Endothelial cell of umbilical vein (primary cell): ENCODE measurements around the gene RMI2. TPM values are rescaled to one million over a fixed set of nuclear protein-coding genes. Genes with fewer than 3 reads are reported as not detected.

Source experiments
- BruUV-seq: library from RNA; stranded (reverse); fragments of 400-500 nt; replicated peaks from 2 replicates; lab custom pipeline; 2021; lab: Mats Ljungman, UMichigan
- CTCF ChIA-PET: fragments of 300-600, 350-600 bp; sonication (Branson Sonifier 250); formaldehyde crosslinking; loops from one replicate; lab custom pipeline; 2021; ENCODE audit warnings: antibody characterized with exemption, inconsistent platforms; lab: Charles Lee
- POLR2A ChIA-PET: fragments of 300-600, 350-600 bp; sonication (Branson Sonifier 250); formaldehyde crosslinking; loops from one replicate; lab custom pipeline; 2021; ENCODE audit warnings: antibody characterized with exemption, inconsistent platforms; lab: Charles Lee
- DNase-seq: peaks from one replicate; pipeline ENCODE4 v3.0.0-alpha.2; 2011; ENCODE audit warnings: low read depth, low spot score
- FAIRE-seq: peaks from 2 replicates; lab custom pipeline; 2011; peaks lifted over from hg19 to GRCh38; lab: Jason Lieb, UNC
- H2AFZ ChIP-seq: 2 replicates; pipeline ENCODE4 v1.6.0; 2012; ENCODE audit warnings: low read depth, low read length, control low read depth, inconsistent platforms
- H3K27ac ChIP-seq: 2 replicates; pipeline ENCODE4 v1.5.1; 2011; ENCODE audit warnings: low read depth, mild to moderate bottlenecking, control low read depth, low read length, moderate library complexity; ENCODE audit not compliant: insufficient read depth
- H3K27me3 ChIP-seq, 2 experiments: 2 replicates each; pipeline versions ENCODE4 v1.6.0 to v1.6.1; 2011; ENCODE audit warnings: low read length in 2 of 2, mixed read lengths in 1 of 2; ENCODE audit not compliant: control insufficient read depth in 2 of 2, insufficient read depth in 2 of 2
- H3K36me3 ChIP-seq, 2 experiments: 2 replicates in 1 of 2; 3 replicates in 1 of 2; pipeline ENCODE4 v1.5.1; 2011; ENCODE audit warnings: low read length in 2 of 2, mild to moderate bottlenecking in 1 of 2, moderate library complexity in 1 of 2; ENCODE audit not compliant: control insufficient read depth in 2 of 2, insufficient read depth in 2 of 2; ENCODE audit errors: extremely low read depth in 1 of 2
- H3K4me1 ChIP-seq: 3 replicates; pipeline ENCODE4 v1.5.1; 2011; ENCODE audit warnings: mild to moderate bottlenecking, low read length; ENCODE audit not compliant: control insufficient read depth, insufficient read depth; ENCODE audit errors: extremely low read depth
- H3K4me2 ChIP-seq: 2 replicates; pipeline ENCODE4 v1.6.1; 2011; ENCODE audit warnings: low read length, control low read depth, mixed read lengths; ENCODE audit not compliant: insufficient read depth
- H3K4me3 ChIP-seq, 3 experiments: fragments of 200-600 bp in 1 of 3; sonication (generic), shearing (Covaris generic) in 1 of 3; replicated peaks in 1 of 3; 2 replicates each; pipeline ENCODE4 v1.5.1; 2011 to 2016; ENCODE audit warnings: control low read depth in 3 of 3, low read length in 3 of 3, mild to moderate bottlenecking in 2 of 3, inconsistent platforms in 1 of 3, low read depth in 1 of 3, moderate library complexity in 1 of 3; ENCODE audit not compliant: insufficient read depth in 1 of 3
- H3K79me2 ChIP-seq: 2 replicates; pipeline ENCODE4 v1.6.0; 2012; ENCODE audit warnings: low read length, inconsistent platforms; ENCODE audit not compliant: control insufficient read depth, insufficient read depth
- H3K9ac ChIP-seq: replicated peaks from 2 replicates; pipeline ENCODE3; 2011; ENCODE audit warnings: low read length, control low read depth; ENCODE audit not compliant: insufficient read depth; ENCODE audit errors: extremely low read depth
- H3K9me1 ChIP-seq: replicated peaks from 3 replicates; pipeline ENCODE4 v1.6.0; 2011; ENCODE audit warnings: mild to moderate bottlenecking, low read length; ENCODE audit not compliant: control insufficient read depth, insufficient read depth; ENCODE audit errors: extremely low read depth
- H3K9me3 ChIP-seq: replicated peaks from 2 replicates; pipeline ENCODE4 v1.5.1; 2012; ENCODE audit warnings: low read length, inconsistent platforms; ENCODE audit not compliant: control insufficient read depth, insufficient read depth
- H4K20me1 ChIP-seq: replicated peaks from 2 replicates; pipeline ENCODE3; 2011; ENCODE audit warnings: mild to moderate bottlenecking, low read length; ENCODE audit not compliant: control insufficient read depth, insufficient read depth; ENCODE audit errors: extremely low read depth
- EZH2 ChIP-seq: IDR thresholded peaks from 2 replicates; pipeline ENCODE4 v1.6.1; 2012; ENCODE audit warnings: borderline replicate concordance, low read depth, mild to moderate bottlenecking, moderate library complexity, low read length, inconsistent platforms; ENCODE audit not compliant: severe bottlenecking
- FOS ChIP-seq: IDR thresholded peaks from 2 replicates; pipeline ENCODE4 v1.6.1; 2011; ENCODE audit warnings: mild to moderate bottlenecking, low read length, moderate library complexity, borderline replicate concordance; ENCODE audit not compliant: insufficient read depth
- GATA2 ChIP-seq: IDR thresholded peaks from 2 replicates; pipeline ENCODE4 v1.7.0; 2011; ENCODE audit warnings: low read depth, mild to moderate bottlenecking, moderate library complexity, mixed read lengths, low read length; ENCODE audit not compliant: insufficient read length, insufficient read depth
- JUN ChIP-seq: IDR thresholded peaks from 2 replicates; pipeline ENCODE4 v1.6.1; 2011; ENCODE audit warnings: borderline replicate concordance, low read depth; ENCODE audit not compliant: insufficient read length, insufficient read depth
- MYC ChIP-seq: IDR thresholded peaks from one replicate; pipeline ENCODE4 v1.6.1; 2011; ENCODE audit warnings: mild to moderate bottlenecking, low read depth, low read length
- POLR2A ChIP-seq: IDR thresholded peaks from 2 replicates; pipeline ENCODE4 v1.6.1; 2012; ENCODE audit warnings: low read depth, mild to moderate bottlenecking, control low read depth, low read length
- POLR2AphosphoS5 ChIP-seq: IDR thresholded peaks from 2 replicates; pipeline ENCODE4 v1.6.1; 2012; ENCODE audit warnings: low read depth, mild to moderate bottlenecking, control low read depth, low read length, moderate library complexity; ENCODE audit not compliant: insufficient read depth
- dilution Hi-C: fragments of 300-500 bp; cut with MboI; formaldehyde crosslinking; loops from one replicate; pipeline ENCODE4 v1.15.0; 2019; ENCODE audit warnings: low sequenced_read_pairs; ENCODE audit not compliant: extremely low pct_ligation_motif_present
- intact Hi-C: fragments of 100-400 bp; cut with micrococcal nuclease; formaldehyde crosslinking; loops from one replicate; pipeline ENCODE4 v1.10.0; 2022
- polyA plus RNA-seq, 4 experiments: library from polyadenylated mRNA; depleted of rRNA in 3 of 4; stranded (reverse) in 3 of 4; unstranded in 1 of 4; fragments of >200 nt; gene quantifications; 2 replicates each; pipeline versions ENCODE4 v1.2.1 to v1.2.3, GENCODE V29; 2011 to 2012; ENCODE audit warnings: missing spikeins in 1 of 4
- total RNA-seq: library from RNA; stranded (reverse); gene quantifications from 2 replicates; pipeline ENCODE4 v1.2.3, GENCODE V29; 2021
- TF ChIP-seq, protein P1 (sequence below): IDR thresholded peaks from 2 replicates; pipeline ENCODE4 v1.6.1; 2011; ENCODE audit not compliant: insufficient read depth, insufficient read length
- TF ChIP-seq, protein P2 (sequence below), 2 donors: IDR thresholded peaks; 1 replicate in 1 of 2; 2 replicates in 1 of 2; pipeline ENCODE4 v1.5.1; 2011; ENCODE audit warnings: low read length in 2 of 2, mild to moderate bottlenecking in 2 of 2, moderate library complexity in 2 of 2, control low read depth in 1 of 2, inconsistent platforms in 1 of 2, low read depth in 1 of 2; ENCODE audit not compliant: insufficient read depth in 1 of 2; ENCODE audit errors: extremely low read depth in 1 of 2

Gene RMI2
- total and polyA plus RNA-seq, 2 donors (not counting 3 experiments of a cell fraction or from before 2014, with no cell fraction given), result 5.3 to 7.7 TPM

DNA sequence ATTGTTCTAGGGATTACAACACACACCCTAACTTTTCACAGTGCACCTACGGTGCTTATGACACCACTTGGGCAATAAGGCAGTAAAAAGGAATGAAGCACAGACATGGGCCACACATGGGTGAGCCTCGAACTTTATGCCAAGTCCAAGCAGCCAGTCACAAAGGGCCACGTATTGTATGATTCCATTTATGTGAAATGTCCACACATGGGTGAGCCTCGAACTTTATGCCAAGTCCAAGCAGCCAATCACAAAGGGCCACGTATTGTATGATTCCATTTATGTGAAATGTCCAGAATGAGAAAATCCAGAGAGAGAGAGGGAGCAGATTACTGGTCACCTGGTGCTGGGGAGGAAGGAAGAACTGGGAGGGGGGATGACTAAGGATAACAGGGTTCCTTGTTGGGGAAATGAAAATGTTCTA, 22.2 kb downstream of the RMI2 start:
- TF ChIP-seq, protein P1, sequence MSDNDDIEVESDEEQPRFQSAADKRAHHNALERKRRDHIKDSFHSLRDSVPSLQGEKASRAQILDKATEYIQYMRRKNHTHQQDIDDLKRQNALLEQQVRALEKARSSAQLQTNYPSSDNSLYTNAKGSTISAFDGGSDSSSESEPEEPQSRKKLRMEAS, result no peak
- TF ChIP-seq JUN (no peak), FOS (no peak), GATA2 (no peak), MYC (no peak), POLR2AphosphoS5 (no peak), EZH2 (no peak), POLR2A (no peak)
- TF ChIP-seq, protein P2, sequence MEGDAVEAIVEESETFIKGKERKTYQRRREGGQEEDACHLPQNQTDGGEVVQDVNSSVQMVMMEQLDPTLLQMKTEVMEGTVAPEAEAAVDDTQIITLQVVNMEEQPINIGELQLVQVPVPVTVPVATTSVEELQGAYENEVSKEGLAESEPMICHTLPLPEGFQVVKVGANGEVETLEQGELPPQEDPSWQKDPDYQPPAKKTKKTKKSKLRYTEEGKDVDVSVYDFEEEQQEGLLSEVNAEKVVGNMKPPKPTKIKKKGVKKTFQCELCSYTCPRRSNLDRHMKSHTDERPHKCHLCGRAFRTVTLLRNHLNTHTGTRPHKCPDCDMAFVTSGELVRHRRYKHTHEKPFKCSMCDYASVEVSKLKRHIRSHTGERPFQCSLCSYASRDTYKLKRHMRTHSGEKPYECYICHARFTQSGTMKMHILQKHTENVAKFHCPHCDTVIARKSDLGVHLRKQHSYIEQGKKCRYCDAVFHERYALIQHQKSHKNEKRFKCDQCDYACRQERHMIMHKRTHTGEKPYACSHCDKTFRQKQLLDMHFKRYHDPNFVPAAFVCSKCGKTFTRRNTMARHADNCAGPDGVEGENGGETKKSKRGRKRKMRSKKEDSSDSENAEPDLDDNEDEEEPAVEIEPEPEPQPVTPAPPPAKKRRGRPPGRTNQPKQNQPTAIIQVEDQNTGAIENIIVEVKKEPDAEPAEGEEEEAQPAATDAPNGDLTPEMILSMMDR (IDR thresholded peaks at IDR 0.05; ENCODE audit: extremely low read depth in 1 of 2, insufficient read depth in 1 of 2, low read depth in 1 of 2, low read length in 2 of 2), result no peak
- H3K79me2 ChIP-seq, result no peaks in the 10 kb centered on the region
- BruUV-seq, result no TSS peak
- peaks cover 2% of the 10 kb centered on the region for H3K4me1 ChIP-seq
- H3K4me3 ChIP-seq, result no peak overlapping the region
- no peak overlapping the region for H3K4me2 ChIP-seq
- no peak overlapping the region for H3K9ac ChIP-seq
- H3K27me3 ChIP-seq, result no peaks in the 10 kb centered on the region
- CTCF ChIA-PET, result no interaction called here
- H4K20me1 ChIP-seq, result no peaks in the 10 kb centered on the region
- H2AFZ ChIP-seq, result no peak overlapping the region
- dilution Hi-C loops, result no loop called here
- no peaks in the 10 kb centered on the region for H3K9me1 ChIP-seq
- H3K36me3 ChIP-seq, result no peaks in the 10 kb centered on the region
- FAIRE-seq (no peak), DNase-seq (no peak)
- H3K9me3 ChIP-seq, result no peaks in the 10 kb centered on the region
- intact Hi-C loops, result no loop called here
- H3K27ac ChIP-seq, result no peak overlapping the region
- POLR2A ChIA-PET, result no interaction called here
